NOMO-1 (cell line): ENCODE measurements around the gene CBL.
"Not testable (repeated sequence)": the region's sequence is repeated elsewhere in the genome, so short reads cannot be mapped to it uniquely, and the experiment has no call there.

Experiments
- DNase-seq, 2 experiments: peaks; one replicate each; lab custom pipeline; 2025; ENCODE audit not compliant: unreplicated experiment in 2 of 2; lab: John Stamatoyannopoulos, UW

The CBL gene

GRCh38 chr11:119205574-119206510, at the start of gene CBL:
TSS of gene CBL (plus strand) at chr11:119206339. CDS start at chr11:119206418, 79 bp downstream.
- peak; percentile 63 to 82 for DNase-seq

- DNase-seq: no peak
These were observed 49.6 kb upstream of the CBL start for GRCh38 chr11:119156496-119156895.

GRCh38 chr11:119157063-119157462, 49.1 kb upstream of the CBL start:
- DNase-seq: no peak

GRCh38 chr11:119158467-119158866, 47.7 kb upstream of the CBL start:
- DNase-seq: no peak

GRCh38 chr11:119160151-119160550, 46.0 kb upstream of the CBL start:
- DNase-seq: no peak

GRCh38 chr11:119161871-119162270, 44.3 kb upstream of the CBL start:
- DNase-seq: no peak

DNA sequence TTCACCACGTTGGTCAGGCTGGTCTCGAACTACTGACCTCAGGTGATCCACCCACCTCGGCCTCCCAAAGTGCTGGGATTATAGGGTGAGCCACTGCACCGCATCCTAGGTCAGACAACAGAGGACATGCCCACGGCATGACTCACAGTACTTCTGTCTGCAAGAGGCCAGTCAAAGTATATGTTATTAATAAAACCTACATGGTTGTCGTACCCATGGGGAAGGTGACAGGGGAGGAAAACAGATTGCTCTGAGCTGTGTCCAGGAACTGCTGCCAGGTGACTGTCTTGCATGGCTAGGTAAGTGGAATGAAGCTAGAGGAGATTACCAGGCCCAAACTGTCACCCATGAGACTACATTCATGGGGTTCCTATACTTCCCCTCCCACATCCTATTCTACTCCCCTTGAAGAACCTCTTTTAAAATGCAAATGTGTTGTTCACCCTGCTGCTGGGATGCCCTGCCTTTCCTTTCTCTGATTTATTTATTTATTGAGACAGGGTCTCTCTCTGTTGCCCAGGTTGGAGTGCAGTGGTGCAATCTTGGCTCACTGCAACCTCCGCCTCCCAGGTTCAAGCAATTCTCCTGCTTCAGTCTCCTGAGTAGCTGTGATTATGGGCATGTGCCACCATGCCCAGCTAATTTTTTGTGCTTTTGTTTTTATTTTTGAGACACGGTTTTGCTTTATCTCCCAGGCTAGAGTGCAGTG, 39.6 kb upstream of the CBL start:
- DNase-seq: no peak

DNA sequence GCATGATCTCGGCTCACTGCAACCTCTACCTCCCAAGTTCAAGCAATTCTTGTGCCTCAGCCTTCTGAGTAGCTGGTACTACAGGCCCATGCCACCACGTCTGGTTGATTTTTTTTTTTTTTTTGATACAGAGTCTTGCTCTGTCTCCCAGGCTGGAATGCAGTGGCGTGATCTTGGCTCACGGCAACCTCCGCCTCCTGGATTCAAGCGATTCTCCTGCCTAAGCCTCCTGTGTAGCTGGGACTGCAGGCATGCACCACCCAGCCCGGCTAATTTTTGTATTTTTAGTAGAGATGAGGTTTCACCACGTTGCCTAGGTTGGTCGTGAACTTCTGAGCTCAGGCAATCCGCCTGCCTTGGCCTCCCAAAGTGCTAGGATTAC, 39.1 kb upstream of the CBL start:
- DNase-seq: not testable (repeated sequence)

- no peak for DNase-seq
These were observed 38.2 kb upstream of the CBL start for GRCh38 chr11:119167933-119168332.

- DNase-seq: peak; percentile 71 to 84
These were observed 37.5 kb upstream of the CBL start, which contains the start of gene NLRX1 for GRCh38 chr11:119168471-119169281. TSS of gene NLRX1 (plus strand) at chr11:119168725. CDS start at chr11:119171404, 2,679 bp downstream.

- DNase-seq: no peak
These were observed 36.8 kb upstream of the CBL start for GRCh38 chr11:119169282-119169719.

GRCh38 chr11:119172513-119172912, 33.6 kb upstream of the CBL start:
- peak in 1 of 2 experiments; percentile 12 for DNase-seq

GRCh38 chr11:119173453-119173852, 32.7 kb upstream of the CBL start:
- no peak for DNase-seq

GRCh38 chr11:119175493-119176077, 30.6 kb upstream of the CBL start:
- DNase-seq: no peak

- DNase-seq: no peak
These were observed 27.9 kb upstream of the CBL start for GRCh38 chr11:119178166-119178680.

DNA sequence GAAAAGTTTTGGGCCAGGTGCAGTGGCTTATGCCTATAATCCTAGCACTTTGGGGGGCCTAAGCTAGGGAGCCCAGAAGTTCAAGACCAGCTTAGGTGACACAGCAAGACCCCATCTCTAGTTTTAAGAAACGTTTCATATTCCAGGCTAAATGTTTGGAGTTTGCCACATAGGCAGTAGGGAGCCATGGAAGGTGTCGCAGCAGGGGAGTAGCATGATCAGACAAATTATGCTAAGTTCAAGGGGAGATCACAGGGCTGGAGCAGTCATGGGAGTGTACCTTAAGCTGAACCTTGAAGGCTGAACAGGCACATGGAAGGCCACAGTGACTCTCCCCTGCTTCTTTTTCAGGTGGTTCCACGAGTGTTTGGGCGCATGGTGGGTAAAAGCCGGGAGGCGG, 26.8 kb upstream of the CBL start:
- no peak for DNase-seq

- DNase-seq: no peak
These were observed 26.2 kb upstream of the CBL start for GRCh38 chr11:119179983-119180382.

GRCh38 chr11:119180729-119181676, 25.1 kb upstream of the CBL start:
- no peak for DNase-seq
